Stimulated activated CD8-positive, alpha-beta memory T cell treated with anti-CD3 and anti-CD28 coated beads, Interleukin-2, amount 100 ng/mL, for 48 hours (primary cell): ENCODE results near the gene RNF39.
"Not testable (repeated sequence)": the region's sequence is repeated elsewhere in the genome, so short reads cannot be mapped to it uniquely, and the experiment has no call there.

Source experiments
- DNase-seq, 2 donors: peaks; one replicate each; pipeline ENCODE4 v3.0.0-alpha.2; 2020; ENCODE audit warnings: low read depth in 2 of 2

Gene RNF39, protein sequence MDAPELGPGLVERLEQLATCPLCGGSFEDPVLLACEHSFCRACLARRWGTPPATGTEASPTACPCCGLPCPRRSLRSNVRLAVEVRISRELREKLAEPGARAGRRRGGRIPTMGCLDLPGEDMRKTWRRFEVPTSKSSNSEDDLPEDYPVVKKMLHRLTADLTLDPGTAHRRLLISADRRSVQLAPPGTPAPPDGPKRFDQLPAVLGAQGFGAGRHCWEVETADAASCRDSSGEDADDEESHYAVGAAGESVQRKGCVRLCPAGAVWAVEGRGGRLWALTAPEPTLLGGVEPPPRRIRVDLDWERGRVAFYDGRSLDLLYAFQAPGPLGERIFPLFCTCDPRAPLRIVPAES

DNA sequence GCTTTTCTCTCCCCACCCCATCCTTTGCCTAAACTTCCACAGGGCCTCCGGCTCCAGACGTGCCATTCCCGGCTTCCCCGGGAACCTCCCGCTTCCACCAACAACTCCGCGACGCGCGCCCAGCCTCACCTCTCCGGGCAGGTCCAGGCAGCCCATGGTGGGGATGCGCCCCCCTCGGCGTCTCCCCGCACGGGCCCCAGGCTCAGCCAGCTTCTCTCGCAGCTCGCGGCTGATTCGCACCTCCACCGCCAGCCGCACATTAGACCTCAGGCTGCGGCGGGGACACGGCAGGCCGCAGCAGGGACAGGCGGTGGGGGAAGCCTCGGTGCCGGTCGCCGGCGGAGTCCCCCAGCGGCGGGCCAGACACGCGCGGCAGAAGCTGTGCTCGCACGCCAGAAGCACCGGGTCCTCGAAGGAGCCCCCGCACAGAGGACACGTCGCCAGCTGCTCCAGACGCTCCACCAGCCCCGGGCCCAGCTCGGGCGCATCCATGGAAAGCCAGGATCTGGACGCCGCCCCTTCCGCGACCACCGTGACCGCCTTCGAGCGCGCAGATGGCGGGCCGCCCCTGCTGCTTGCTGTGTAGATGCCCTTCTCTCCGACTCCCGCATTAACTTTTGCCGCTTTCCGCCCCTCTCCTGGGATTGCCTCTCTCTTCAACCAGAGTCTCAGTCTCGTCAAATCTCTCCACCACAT is at the start of gene RNF39:
RNF39 (minus strand) TSS at position 676 of the 696 bp plus-strand sequence; CDS start at position 492, 184 bp downstream.
- DNase-seq = no peak

- DNase-seq = no peak
Observed at GRCh38 chr6:30122515-30122914, 46.9 kb upstream of the RNF39 start.

DNA sequence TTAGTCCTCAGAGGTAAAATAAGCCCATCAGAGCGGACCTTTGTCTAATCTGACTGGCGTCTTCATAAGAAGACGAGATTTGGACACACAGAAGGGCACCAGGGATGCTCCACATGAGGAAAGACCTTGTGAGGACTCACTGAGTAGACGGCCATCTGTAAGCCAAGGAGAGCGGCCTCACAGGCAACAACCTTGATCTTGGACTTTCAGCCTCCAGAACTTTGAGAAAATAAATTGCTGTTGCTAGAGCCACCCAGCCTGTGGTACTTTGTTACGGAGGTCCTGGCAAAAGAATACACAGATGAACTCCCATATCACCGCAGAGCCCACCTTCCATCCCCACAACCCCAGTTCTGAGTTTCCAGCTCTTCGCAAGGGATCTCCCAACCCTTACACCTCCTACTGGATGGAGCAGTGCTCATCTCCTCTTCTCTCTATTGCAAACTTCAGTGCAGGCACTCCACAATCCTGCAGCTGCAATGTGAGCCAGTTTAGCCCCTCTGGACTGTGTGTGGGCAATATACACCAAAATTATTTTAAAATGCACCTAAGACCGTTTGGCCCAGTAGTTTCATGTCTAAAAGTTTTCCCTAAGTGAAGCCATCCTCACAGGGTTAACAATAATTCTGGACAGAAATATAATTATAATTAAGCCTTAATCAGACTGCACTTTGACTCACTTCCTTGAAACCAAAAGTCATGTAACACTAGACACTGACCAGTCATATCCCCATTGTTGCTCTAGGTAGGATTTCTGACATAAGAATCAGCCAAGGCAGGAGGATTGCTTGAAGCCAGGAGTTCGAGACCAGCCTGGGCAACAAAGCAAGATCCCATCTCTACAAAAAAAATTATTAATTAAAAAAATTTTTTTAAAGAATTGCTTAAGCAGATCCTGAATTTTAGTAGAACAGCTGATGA is 46.1 kb upstream of the RNF39 start:
- DNase-seq = no peak

DNA sequence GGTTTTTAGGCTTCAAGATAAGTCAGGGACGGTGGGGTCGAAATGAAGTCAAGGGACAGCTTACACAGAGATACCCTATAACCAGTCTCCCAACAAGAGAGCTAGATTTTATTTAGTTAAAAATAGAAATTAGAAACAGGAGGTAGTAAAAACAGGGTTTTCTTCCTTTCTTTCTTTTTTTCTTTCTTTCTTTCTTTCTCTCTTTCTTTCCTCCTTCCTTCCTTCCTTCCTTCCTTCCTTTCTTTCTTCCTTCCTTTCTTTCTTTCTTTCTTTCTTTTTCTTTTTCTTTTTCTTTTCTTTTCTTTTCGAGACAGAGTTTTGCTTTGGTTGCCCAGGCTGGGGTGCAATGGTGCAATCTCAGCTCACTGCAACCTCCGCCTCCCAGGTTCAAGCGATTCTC is 43.1 kb upstream of the RNF39 start:
- DNase-seq = not testable (repeated sequence)

GRCh38 chr6:30116724-30117123 is 41.2 kb upstream of the RNF39 start:
- DNase-seq = no peak

DNA sequence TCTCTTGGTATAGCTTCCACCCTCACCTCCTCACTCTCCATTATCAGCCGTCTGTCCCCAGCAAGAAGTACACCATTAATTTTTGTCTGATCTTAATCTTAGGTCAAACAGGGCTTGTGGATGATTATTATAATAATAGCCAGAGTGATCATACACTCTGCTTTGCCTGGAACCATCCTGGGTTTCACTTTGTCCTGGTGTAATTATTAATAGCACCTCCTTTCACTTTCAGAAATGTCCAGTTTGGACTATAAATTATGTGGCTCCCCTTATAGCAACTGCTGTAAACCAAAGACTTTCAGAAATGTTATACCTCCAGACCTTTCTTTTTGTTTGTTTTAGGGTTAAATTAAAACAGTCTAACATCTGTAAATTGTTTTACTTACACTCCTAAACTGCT is 38.3 kb upstream of the RNF39 start:
- no peak for DNase-seq

- DNase-seq = no peak
Observed at GRCh38 chr6:30113003-30113759, 37.6 kb upstream of the RNF39 start, which contains the start of gene TRIM31. Gene TRIM31, minus strand, starts transcription at chr6:30113090. Its CDS starts 285 bp downstream, at chr6:30112805.

DNA sequence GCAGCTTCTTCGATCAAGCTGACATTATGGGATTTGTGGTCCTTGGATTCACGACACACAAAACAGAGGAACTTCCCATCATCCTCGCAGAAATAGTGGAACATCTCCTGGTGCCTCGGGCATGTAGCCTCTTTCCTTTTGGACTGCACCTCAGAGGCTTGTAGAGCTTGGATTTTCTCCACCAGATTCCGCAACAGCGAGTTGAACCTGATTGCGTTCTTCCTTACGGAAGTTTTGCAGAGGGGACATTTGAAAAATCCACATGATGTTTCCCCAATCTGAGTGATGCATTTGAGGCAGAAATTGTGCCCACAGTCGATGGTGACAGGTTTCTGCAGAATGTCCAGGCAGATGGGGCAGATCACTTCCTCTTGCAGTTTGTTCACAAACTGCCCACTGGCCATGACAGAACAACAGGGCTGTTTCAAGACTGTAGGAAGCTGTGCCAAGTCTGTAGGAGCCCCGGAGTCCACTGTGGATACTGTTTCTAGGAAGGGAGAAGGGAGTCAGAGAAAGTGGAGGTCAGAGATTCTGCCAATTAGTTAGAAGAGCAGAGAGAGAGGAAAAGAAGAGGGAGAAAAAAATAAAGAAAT is 36.9 kb upstream of the RNF39 start:
- DNase-seq = no peak

- DNase-seq = no peak
Observed at GRCh38 chr6:30111266-30111856, 35.8 kb upstream of the RNF39 start.

DNA sequence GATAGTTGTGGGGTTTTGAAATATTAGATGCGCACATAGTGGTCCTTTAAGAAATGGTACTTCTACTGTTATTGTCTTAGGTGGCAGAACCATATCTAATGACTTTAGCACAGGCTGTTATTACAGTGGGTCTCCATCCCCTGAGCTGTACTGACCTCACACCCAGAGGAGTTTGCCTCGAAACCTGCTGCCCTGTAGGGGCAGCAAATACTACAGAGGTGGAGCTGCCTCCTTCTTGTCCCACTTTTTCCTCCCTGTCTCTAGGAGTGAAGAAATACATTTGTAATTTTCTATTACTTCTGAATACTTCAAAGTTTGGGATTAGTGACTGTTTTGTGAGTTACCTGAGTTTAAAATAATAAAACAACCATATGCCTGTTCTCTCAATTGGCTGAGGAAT is 29.1 kb upstream of the RNF39 start:
- DNase-seq = no peak

DNA sequence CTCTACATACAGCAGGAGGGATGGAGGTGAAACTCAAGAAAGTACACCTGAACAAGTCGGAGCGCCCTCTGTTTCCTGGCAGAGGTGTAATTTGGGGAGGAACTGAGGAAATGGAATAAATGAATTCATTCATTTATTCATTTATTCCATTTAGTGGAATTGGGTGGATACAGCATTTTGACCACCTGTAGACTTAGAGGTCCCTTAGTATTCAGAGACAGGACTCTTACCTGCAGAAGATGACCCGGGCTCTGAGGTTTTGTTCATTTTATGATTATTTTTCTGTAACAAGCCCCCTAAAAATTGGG is 28.3 kb upstream of the RNF39 start:
- no peak for DNase-seq

DNA sequence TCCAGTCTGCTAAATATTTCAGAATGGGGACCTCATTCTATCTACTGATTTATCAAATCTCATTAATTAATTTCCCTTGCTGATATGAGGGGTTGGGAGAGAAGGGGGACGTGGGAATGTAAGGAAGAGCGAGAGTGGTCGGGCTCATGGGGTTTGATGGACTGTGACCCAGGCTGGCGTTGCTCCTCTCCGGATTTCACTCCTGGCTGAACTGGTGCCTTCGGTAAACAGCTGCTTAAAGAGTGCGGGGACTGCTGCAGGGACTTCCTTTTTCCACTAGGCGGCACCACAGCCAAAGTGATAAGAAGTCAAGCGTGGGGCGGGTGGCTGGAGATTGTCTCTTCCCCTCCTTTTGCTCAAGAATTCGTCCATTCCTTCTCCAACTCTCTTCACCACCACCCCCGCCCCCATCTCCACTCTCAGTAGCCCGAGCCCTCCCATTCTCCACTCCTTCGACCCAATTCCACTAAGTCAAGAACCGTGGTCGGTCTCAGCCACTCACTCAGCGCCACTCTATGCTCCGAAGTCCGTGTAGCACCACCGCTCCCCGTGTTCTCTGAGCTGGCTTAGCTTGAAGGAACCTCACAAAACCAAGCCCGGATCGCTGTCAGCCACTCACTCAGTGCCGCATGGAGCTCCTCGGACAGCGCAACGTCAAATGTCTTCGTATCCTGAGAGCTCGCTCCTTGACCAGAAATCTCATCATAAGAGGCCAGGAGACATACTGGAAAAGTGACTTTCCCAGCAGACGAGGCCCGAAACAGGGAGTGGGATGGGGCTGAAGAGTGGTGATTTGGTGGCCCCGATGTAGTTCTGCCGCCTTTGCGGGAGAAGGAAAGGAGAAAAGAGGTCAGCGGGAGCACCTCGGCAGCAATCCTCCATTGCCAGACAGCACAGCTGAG is 27.7 kb upstream of the RNF39 start:
- peak; percentile 58 to 76 for DNase-seq

DNA sequence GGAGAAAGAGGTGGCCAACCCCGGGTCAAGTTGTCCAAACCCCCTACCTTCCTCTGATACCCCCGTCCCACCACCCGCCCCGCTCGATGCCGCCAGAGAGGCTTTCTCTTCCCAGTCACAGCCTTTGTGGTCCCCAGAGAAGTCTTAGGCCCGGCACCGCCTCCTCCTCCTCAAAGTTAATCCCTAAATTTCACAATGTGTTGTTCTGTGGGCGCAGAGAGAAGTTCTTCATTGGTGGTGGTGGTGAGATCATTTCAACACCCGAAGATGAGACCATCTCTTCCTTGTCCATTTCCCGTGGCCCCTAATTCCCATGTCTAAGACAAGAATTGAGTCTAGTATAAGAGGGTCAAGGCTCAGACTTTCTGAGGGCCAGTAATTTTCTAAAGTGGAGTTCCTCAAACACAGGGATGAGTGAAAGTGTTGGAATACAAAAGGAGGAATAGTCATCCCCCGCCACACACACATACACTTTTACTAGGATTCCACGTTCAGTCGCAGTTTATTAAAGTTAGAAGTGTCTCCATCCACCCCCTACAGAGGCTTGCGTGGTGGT is 26.9 kb upstream of the RNF39 start:
- no peak for DNase-seq

DNA sequence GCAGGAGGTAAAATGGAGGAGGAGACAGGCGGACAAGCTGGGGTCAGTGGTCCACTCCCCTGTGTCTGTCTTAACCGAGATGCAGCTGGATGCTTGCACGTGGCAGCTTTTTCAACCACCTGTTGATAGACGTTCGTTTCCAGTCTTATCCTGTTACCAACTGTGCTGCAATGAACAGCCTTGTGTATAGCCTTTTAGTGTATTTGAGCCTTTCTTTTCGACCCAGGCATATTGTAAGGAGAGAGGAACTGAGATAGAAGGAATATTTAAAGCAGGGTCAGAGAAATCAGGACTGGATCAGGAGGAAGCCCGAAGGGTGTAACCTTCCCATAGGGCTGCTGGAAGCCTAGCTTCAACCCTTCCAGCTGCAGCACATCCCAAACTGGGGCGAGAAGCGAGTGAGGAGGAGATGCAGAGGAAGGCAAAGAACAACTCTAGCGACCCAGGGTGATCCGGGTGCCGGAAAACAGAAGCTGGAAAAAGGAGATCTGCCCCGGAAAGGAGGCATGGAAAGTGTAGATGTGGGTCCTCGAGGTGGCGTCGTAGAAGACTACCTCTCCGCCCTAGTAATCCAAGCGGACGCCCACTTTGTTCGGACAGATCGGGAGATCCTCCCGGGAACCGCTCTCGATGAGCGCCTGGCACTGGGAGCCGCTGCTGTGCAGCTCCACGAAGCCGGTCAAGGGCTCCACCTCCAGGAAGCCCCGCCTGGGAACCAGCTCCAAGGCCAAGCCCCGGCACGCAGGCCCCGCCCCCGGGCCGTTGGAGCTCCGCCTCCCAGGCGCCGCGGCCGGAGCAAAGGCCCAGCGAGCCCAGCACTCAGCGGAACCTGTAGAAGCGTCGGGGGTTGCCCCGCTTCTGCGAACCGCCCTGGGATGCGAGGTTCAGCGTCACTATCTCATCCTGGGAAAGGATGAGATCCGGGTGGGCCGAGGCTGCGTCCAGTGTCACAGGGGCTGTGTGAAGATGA is 26.2 kb upstream of the RNF39 start:
- peak; percentile 66 to 68 for DNase-seq

- no peak for DNase-seq
Observed at GRCh38 chr6:30100585-30101443, 25.2 kb upstream of the RNF39 start.

- no peak for DNase-seq
Observed at GRCh38 chr6:30100154-30100553, 24.6 kb upstream of the RNF39 start.
